Astrocyte (in vitro differentiated cells and primary cell): Measurements from ENCODE around the gene AGPAT3.

ENCODE experiments used
- CTCF ChIP-seq: IDR thresholded peaks from 2 replicates; pipeline ENCODE4 v1.5.1; 2011; ENCODE audit warnings: low read depth, mild to moderate bottlenecking, inconsistent platforms, low read length, moderate library complexity; ENCODE audit not compliant: insufficient read depth
- EZH2 ChIP-seq: IDR thresholded peaks from 2 replicates; pipeline ENCODE4 v1.6.1; 2012; ENCODE audit warnings: mild to moderate bottlenecking, low read length, inconsistent platforms; ENCODE audit not compliant: insufficient read depth

DNA sequence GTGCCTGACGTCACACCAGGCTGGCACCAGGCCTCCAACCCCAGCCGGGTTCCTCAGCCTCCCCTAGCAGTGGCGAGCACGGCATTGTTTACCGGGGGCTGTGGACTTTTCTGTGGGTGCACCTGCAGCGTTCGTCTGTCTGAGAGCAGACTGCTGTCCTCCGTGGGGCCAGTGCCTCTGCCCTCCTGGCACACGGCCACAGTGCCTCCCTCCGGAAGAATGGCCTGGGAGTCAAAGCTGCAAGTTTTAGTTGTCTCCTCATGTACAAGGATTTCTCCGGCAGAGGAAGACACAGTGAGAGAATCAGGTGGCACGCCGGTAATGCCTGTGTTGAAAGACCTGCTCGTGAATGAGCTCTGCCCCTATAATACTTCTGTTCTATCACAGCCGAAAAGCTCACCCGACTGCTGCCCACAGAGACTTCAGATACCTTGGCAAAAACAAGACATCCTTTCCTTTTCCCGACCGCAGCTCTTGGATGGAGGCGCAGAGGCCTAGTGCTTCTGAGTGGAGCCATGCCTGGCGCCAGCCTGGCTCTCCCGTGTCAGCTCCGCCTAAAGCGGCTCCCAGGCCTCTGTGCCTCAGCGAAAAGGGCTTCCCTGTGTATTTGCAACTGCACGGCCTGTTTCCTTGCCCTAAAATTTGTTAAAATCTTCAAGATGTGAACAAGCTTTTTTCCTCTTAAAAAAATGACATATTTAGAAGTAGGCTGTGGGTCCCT is 71.4 kb downstream of the AGPAT3 start:
- TF ChIP-seq CTCF = no peak
- no peak for TF ChIP-seq EZH2
